ENCODE measurements around the gene BRD3OS. TPM values are rescaled to one million over a fixed set of nuclear protein-coding genes. Genes with fewer than 3 reads are reported as not detected.

BRD3OS gene
- total RNA-seq, 1 donor from 2014 or later = 31.6 TPM

- TF ChIP-seq CTCF (IDR thresholded peaks at IDR 0.05; ENCODE audit: partially characterized antibody, unreplicated experiment) = no peak
- peak overlapping the region; percentile 63 for H3K4me3 Mint-ChIP-seq (ENCODE audit: unreplicated experiment)
- H3K4me1 Mint-ChIP-seq (ENCODE audit: low read depth, unreplicated experiment) = peaks cover 44% of the 10 kb centered on the region
- peak; percentile 22 for DNase-seq
- H3K9me3 Mint-ChIP-seq (ENCODE audit: unreplicated experiment) = peaks cover 1% of the 10 kb centered on the region
- H3K36me3 Mint-ChIP-seq (ENCODE audit: unreplicated experiment) = no peaks in the 10 kb centered on the region
- H3K27me3 Mint-ChIP-seq (ENCODE audit: unreplicated experiment) = peaks cover 11% of the 10 kb centered on the region
- peak overlapping the region; percentile 59 for H3K27ac Mint-ChIP-seq (ENCODE audit: unreplicated experiment)
Observed at GRCh38 chr9:134060546-134060945, 35.3 kb downstream of the BRD3OS start.

- peaks cover 40% of the 10 kb centered on the region for H3K4me1 Mint-ChIP-seq (ENCODE audit: low read depth, unreplicated experiment)
- peak overlapping the region; percentile 53 for H3K27ac Mint-ChIP-seq (ENCODE audit: unreplicated experiment)
- peaks cover 13% of the 10 kb centered on the region for H3K27me3 Mint-ChIP-seq (ENCODE audit: unreplicated experiment)
- H3K36me3 Mint-ChIP-seq (ENCODE audit: unreplicated experiment) = no peaks in the 10 kb centered on the region
- no peak overlapping the region for H3K4me3 Mint-ChIP-seq (ENCODE audit: unreplicated experiment)
- peak; percentile 13 for DNase-seq
- TF ChIP-seq CTCF (IDR thresholded peaks at IDR 0.05; ENCODE audit: partially characterized antibody, unreplicated experiment) = no peak
- H3K9me3 Mint-ChIP-seq (ENCODE audit: unreplicated experiment) = no peaks in the 10 kb centered on the region
Observed at GRCh38 chr9:134061019-134061687, 35.9 kb downstream of the BRD3OS start.

GRCh38 chr9:134061688-134062371 is 36.5 kb downstream of the BRD3OS start:
- peak overlapping the region; percentile 89 for H3K27ac Mint-ChIP-seq (ENCODE audit: unreplicated experiment)
- peaks cover 5% of the 10 kb centered on the region for H3K9me3 Mint-ChIP-seq (ENCODE audit: unreplicated experiment)
- TF ChIP-seq CTCF (IDR thresholded peaks at IDR 0.05; ENCODE audit: partially characterized antibody, unreplicated experiment) = no peak
- peaks cover 17% of the 10 kb centered on the region for H3K27me3 Mint-ChIP-seq (ENCODE audit: unreplicated experiment)
- no peaks in the 10 kb centered on the region for H3K36me3 Mint-ChIP-seq (ENCODE audit: unreplicated experiment)
- H3K4me1 Mint-ChIP-seq (ENCODE audit: low read depth, unreplicated experiment) = peaks cover 39% of the 10 kb centered on the region
- peak overlapping the region; percentile 74 for H3K4me3 Mint-ChIP-seq (ENCODE audit: unreplicated experiment)
- DNase-seq = peak; percentile 49

GRCh38 chr9:134062461-134063087 is 37.3 kb downstream of the BRD3OS start:
- DNase-seq = peak; percentile 26
- Mint-ChIP-seq H3K4me1 (ENCODE audit: low read depth, unreplicated experiment) (peaks cover 33% of the 10 kb centered on the region), H3K36me3 (ENCODE audit: unreplicated experiment) (no peaks in the 10 kb centered on the region), H3K4me3 (ENCODE audit: unreplicated experiment) (peak overlapping the region; percentile 74), H3K9me3 (ENCODE audit: unreplicated experiment) (peaks cover 6% of the 10 kb centered on the region), H3K27ac (ENCODE audit: unreplicated experiment) (peak overlapping the region; percentile 89), H3K27me3 (ENCODE audit: unreplicated experiment) (peaks cover 16% of the 10 kb centered on the region)
- TF ChIP-seq CTCF (IDR thresholded peaks at IDR 0.05; ENCODE audit: partially characterized antibody, unreplicated experiment) = no peak

Measured in glutamatergic neuron (in vitro differentiated cells).